Smooth muscle cell (in vitro differentiated cells): Measurements from ENCODE around the gene SSH3. TPM values are rescaled to one million over a fixed set of nuclear protein-coding genes. Genes with fewer than 3 reads are reported as not detected.

Source experiments
- DNase-seq: peaks from one replicate; lab custom pipeline; 2025; ENCODE audit not compliant: unreplicated experiment; lab: John Stamatoyannopoulos, UW
- H2AFZ ChIP-seq: fragments of 200-600 bp; sonication (generic); 2 replicates; pipeline ENCODE4 v1.6.0; 2016; ENCODE audit warnings: antibody characterized with exemption, low read depth, mild to moderate bottlenecking
- H3F3A ChIP-seq: fragments of 200-600 bp; sonication (generic); 2 replicates; pipeline ENCODE4 v1.6.0; 2017; ENCODE audit warnings: antibody characterized with exemption, low read depth
- H3K27ac ChIP-seq: fragments of 200-600 bp; sonication (generic); 2 replicates; pipeline ENCODE4 v1.5.1; 2016; ENCODE audit warnings: low read depth, mild to moderate bottlenecking
- H3K27me3 ChIP-seq: fragments of 200-600 bp; sonication (generic); 2 replicates; pipeline ENCODE4 v1.6.1; 2016; ENCODE audit warnings: low read depth, mild to moderate bottlenecking
- H3K36me3 ChIP-seq: fragments of 200-600 bp; sonication (generic); 2 replicates; pipeline ENCODE4 v1.5.1; 2016; ENCODE audit warnings: low read depth
- H3K4me1 ChIP-seq: fragments of 200-600 bp; sonication (generic); 2 replicates; pipeline ENCODE4 v1.5.1; 2016; ENCODE audit warnings: low read depth
- H3K4me2 ChIP-seq: fragments of 200-600 bp; sonication (generic); 2 replicates; pipeline ENCODE4 v1.6.0; 2016; ENCODE audit warnings: mild to moderate bottlenecking
- H3K4me3 ChIP-seq: fragments of 200-600 bp; sonication (generic); 2 replicates; pipeline ENCODE4 v1.5.1; 2016; ENCODE audit warnings: mild to moderate bottlenecking
- H3K79me2 ChIP-seq: fragments of 200-600 bp; sonication (generic); 2 replicates; pipeline ENCODE4 v1.6.0; 2016; ENCODE audit warnings: low read depth, mild to moderate bottlenecking
- H3K9ac ChIP-seq: fragments of 200-600 bp; sonication (generic); 2 replicates; pipeline ENCODE4 v1.6.0; 2016; ENCODE audit warnings: low read depth
- H3K9me3 ChIP-seq: fragments of 200-600 bp; sonication (generic); replicated peaks from 2 replicates; pipeline ENCODE4 v1.5.1; 2016; ENCODE audit warnings: low read depth
- H4K20me1 ChIP-seq: fragments of 200-600 bp; sonication (generic); 2 replicates; pipeline ENCODE4 v1.6.0; 2016; ENCODE audit warnings: low read depth
- WGBS: methylation state at CpG from one replicate; pipeline ENCODE4 v1.1.7; 2016; ENCODE audit warnings: low lambda C conversion rate; 5-methylcytosine and 5-hydroxymethylcytosine counted together
- polyA plus RNA-seq: library from polyadenylated mRNA; unstranded; fragments of >200 nt; fragmentation: Nextera tagmentation; extraction: Ambion mirVana; gene quantifications from 2 replicates; pipeline ENCODE4 v1.2.1, GENCODE V29; 2016
- total RNA-seq: library from RNA; depleted of rRNA; stranded (reverse); fragments of >200 nt; gene quantifications from 2 replicates; pipeline ENCODE4 v1.2.3, GENCODE V29; 2014
- TF ChIP-seq, protein P1 (sequence below): fragments of 200-600 bp; sonication (generic); IDR thresholded peaks from 2 replicates; pipeline ENCODE4 v1.5.1; 2017; ENCODE audit warnings: borderline replicate concordance, mild to moderate bottlenecking, antibody characterized with exemption; ENCODE audit not compliant: insufficient read depth, poor library complexity, severe bottlenecking

SSH3 gene
- total and polyA plus RNA-seq, 2 experiments from 2014 or later, result 23.9 to 29.3 TPM

DNA sequence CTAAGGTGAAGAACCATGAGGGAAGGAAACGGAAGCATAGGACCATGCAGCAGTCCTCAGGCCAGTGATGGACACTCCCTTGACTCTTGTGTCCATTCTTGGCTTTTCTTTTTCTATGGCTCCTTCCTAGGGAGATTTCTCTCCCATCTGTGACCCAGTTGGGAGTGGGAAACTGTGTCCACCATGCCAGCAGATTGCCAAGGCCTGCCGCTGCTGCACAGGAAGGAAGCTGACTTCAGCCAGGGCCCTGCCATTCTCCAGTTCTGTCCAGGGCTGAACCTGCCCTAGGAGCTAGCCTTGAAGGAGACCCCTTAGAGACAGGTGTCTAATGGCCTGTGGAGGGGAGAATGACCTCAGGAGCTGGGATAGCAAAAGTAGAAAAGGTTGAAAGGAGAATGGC is 17.4 kb downstream of the SSH3 start:
- Histone ChIP-seq H3K27ac (no peak overlapping the region), H3K79me2 (no peaks in the 10 kb centered on the region), H3K9me3 (no peaks in the 10 kb centered on the region), H3K4me1 (no peaks in the 10 kb centered on the region), H3K9ac (no peak overlapping the region), H3K4me3 (no peak overlapping the region), H2AFZ (no peak overlapping the region), H3K36me3 (no peaks in the 10 kb centered on the region), H3K4me2 (no peak overlapping the region), H4K20me1 (no peaks in the 10 kb centered on the region), H3K27me3 (no peaks in the 10 kb centered on the region), H3F3A (no peaks in the 10 kb centered on the region)
- WGBS, result 96% methylated on average over 2 of the region's 2 CpGs
- TF ChIP-seq, protein P1, sequence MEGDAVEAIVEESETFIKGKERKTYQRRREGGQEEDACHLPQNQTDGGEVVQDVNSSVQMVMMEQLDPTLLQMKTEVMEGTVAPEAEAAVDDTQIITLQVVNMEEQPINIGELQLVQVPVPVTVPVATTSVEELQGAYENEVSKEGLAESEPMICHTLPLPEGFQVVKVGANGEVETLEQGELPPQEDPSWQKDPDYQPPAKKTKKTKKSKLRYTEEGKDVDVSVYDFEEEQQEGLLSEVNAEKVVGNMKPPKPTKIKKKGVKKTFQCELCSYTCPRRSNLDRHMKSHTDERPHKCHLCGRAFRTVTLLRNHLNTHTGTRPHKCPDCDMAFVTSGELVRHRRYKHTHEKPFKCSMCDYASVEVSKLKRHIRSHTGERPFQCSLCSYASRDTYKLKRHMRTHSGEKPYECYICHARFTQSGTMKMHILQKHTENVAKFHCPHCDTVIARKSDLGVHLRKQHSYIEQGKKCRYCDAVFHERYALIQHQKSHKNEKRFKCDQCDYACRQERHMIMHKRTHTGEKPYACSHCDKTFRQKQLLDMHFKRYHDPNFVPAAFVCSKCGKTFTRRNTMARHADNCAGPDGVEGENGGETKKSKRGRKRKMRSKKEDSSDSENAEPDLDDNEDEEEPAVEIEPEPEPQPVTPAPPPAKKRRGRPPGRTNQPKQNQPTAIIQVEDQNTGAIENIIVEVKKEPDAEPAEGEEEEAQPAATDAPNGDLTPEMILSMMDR, result no peak
- no peak for DNase-seq

GRCh38 chr11:67321313-67321871 is 18.1 kb downstream of the SSH3 start:
- Histone ChIP-seq H3K9ac (no peak overlapping the region), H3F3A (no peaks in the 10 kb centered on the region), H3K79me2 (no peaks in the 10 kb centered on the region), H3K4me2 (no peak overlapping the region), H4K20me1 (no peaks in the 10 kb centered on the region), H3K27me3 (no peaks in the 10 kb centered on the region), H3K27ac (no peak overlapping the region), H2AFZ (no peak overlapping the region), H3K9me3 (no peaks in the 10 kb centered on the region), H3K4me1 (no peaks in the 10 kb centered on the region), H3K36me3 (no peaks in the 10 kb centered on the region), H3K4me3 (no peak overlapping the region)
- DNase-seq, result no peak
- WGBS, result 95% methylated on average over 6 of the region's 6 CpGs
- TF ChIP-seq, protein P1, result no peak

- no peak overlapping the region for H3K27ac ChIP-seq
- 94% methylated on average over 3 of the region's 3 CpGs for WGBS
- H3K9me3 ChIP-seq, result no peaks in the 10 kb centered on the region
- H3K79me2 ChIP-seq, result no peaks in the 10 kb centered on the region
- H4K20me1 ChIP-seq, result no peaks in the 10 kb centered on the region
- no peaks in the 10 kb centered on the region for H3K27me3 ChIP-seq
- no peak overlapping the region for H3K4me2 ChIP-seq
- no peak overlapping the region for H3K4me3 ChIP-seq
- H3F3A ChIP-seq, result no peaks in the 10 kb centered on the region
- DNase-seq, result no peak
- TF ChIP-seq, protein P1, result no peak
- H2AFZ ChIP-seq, result no peak overlapping the region
- H3K4me1 ChIP-seq, result no peaks in the 10 kb centered on the region
- no peaks in the 10 kb centered on the region for H3K36me3 ChIP-seq
- no peak overlapping the region for H3K9ac ChIP-seq
Observed at GRCh38 chr11:67322049-67322448, 18.7 kb downstream of the SSH3 start.

DNA sequence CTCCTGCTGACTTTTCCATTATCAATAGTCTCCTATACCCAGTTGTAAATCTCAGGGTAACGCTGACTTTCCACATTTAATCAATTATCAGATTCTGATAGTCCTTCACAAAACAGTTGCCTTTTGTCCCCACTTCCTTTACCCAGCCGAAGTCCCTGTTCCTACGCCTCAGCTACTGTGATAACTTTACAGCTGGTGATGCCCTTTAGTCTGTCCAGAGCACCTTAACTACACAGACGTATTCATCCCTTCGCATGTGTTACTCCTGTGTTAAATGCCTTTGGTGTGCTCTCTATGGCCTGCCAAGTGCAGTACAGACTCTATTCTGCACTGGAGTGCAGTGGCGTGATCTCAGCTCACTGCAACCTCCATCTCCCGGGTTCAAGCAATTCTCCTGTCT is 20.2 kb downstream of the SSH3 start:
- H4K20me1 ChIP-seq, result no peaks in the 10 kb centered on the region
- no peak overlapping the region for H3K4me2 ChIP-seq
- H3K9me3 ChIP-seq, result no peaks in the 10 kb centered on the region
- H3K27ac ChIP-seq, result no peak overlapping the region
- DNase-seq, result no peak
- no peaks in the 10 kb centered on the region for H3K4me1 ChIP-seq
- no peak overlapping the region for H3K9ac ChIP-seq
- TF ChIP-seq, protein P1, result no peak
- WGBS, result 92% methylated on average over 7 of the region's 7 CpGs
- H3K36me3 ChIP-seq, result no peaks in the 10 kb centered on the region
- no peaks in the 10 kb centered on the region for H3F3A ChIP-seq
- no peak overlapping the region for H2AFZ ChIP-seq
- H3K79me2 ChIP-seq, result no peaks in the 10 kb centered on the region
- H3K27me3 ChIP-seq, result no peaks in the 10 kb centered on the region
- H3K4me3 ChIP-seq, result no peak overlapping the region
